Dermis blood vessel endothelial cell (primary cell): ENCODE data around the gene SELL. TPM values are rescaled to one million over a fixed set of nuclear protein-coding genes. Genes with fewer than 3 reads are reported as not detected.
A peak's percentile ranks its signal among the peaks of the same experiment; 100 is the strongest.
"Not testable (repeated sequence)": the region's sequence is repeated elsewhere in the genome, so short reads cannot be mapped to it uniquely, and the experiment has no call there.

Experiments used
- DNase-seq: peaks from one replicate; pipeline ENCODE4 v3.0.0; 2010
- total RNA-seq: library from RNA; depleted of rRNA; stranded (reverse); fragments of >200 nt; gene quantifications from 2 replicates; pipeline ENCODE4 v1.2.3, GENCODE V29; 2014

Gene SELL
- total RNA-seq, 1 donor from 2014 or later: 0.34 TPM

DNA sequence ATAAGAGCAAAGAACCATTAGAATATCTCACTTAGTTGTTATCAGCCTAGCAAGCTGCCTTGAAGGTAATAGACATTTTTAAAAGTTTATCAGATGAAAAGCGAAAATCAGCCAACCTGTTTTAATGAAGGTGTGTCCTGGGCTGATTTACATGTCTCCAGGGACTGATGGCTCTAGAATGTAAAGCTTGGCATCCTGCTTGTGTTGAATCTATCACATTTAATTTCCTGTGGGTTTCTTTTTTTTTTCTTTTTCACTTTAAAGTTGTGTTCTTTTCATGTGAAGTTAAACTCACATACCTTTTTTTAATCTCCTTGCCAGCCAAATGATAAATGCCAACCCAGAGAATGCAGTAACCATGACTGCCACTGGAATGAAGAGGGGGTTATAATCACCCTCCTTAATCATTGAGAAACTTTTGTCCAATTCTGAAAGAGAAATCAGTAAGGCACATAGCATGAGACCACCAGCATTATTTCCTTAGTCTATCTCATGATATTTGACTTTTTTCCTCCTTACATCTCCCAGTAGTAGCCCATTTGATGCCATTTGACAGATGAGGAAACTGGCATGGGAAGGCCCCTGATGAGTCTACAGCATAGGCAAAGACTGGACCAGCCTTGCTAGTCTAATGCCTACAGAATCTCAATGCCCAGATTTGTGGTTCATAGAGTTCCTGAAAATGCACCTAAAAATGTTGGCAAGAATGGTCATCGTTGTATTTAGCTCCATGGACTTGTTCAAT is 10.0 kb downstream of the SELL start:
- no peak for DNase-seq

DNA sequence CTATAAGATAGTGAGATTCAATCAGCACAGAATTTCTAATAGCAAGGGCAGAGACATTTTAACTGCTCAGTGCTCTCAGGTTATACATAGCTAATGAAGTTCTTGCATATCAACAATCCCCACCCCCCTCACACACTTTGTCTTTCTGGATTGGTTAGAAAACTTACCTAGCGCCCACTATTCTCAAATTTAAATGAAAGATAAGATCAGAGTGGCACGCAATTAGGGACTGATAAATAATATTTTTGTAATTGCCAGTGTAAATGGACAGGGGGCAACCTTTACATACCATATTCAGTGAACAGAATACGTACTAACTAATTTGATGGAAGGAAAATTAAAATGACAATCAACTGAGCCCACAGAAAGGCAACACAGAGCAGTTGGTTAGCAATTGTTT is 11.7 kb downstream of the SELL start:
- no peak for DNase-seq

DNA sequence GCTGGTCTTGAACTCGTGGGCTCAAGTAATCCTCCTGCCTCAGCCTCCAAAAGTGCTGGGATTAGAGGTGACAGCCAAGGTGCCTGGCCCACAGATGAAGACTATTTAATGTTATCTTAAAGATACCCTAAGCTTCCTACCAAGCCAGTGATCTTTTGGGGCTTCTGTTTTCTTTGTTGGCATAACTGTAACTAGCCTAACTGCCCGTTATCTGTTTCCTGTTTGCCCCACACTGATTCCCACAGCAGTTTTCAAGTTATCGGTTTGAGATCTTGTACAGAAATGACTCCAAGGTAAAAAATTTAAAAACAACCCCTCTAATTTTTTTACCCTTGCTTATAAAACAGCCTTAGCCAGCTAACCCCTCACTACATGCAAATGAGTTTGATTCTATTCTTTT is 12.4 kb downstream of the SELL start:
- no peak for DNase-seq

DNA sequence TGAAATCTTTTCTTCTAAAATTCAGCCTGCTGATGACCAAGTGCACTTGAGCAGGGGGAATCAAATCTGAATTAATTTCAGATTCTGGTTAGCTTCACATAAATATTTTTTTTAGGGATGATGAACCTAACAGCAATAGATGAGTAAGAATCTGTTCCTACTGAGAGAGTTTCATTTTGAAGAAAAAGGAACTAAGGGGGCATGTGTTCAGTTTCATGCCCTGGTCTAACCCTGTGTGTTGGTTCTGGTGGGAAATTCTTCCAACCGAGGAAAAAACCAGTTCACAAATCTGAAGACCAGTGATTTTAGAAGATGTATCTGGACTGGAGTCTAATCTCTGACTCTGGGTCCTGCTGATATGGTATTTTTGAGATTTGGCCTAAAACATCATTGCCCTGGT is 13.7 kb downstream of the SELL start:
- DNase-seq: no peak

DNA sequence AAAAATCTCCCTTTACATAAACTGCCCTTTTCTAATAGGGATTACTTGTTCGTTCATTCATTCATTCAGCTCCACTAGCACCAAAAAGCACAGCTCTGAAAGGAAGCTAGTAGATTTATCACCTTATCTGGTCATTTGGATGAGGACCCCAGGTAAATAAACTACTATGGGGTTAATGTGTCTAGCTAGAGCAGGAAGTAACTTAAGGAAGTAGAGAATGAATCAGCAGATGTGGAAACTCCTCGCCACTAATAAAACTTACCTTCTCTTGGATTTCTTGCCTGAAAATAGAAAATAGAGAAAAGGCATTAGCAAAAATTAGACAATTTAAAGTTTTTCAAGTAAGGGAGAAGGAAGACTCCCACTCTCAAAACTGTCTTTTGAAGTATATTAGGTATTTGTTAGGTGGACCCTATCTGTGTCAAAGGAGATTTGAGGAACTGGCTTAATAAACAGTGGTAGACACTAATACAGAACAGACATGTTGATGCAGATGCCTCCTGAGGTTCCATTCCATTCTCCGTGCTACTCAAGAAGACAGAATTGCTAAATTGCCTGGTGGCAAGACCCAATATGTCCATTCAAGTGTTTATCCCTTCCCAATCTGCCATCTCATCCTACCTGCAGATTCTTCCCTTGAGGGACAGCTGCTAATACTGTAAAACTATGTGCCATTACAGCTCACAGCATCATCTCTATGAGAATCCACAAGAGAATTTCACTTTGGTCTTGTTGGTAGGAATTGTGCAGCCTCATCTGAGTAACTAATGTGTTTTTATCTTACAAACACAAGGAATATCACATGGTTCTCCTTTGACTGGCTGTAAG is 14.9 kb downstream of the SELL start:
- no peak for DNase-seq

DNA sequence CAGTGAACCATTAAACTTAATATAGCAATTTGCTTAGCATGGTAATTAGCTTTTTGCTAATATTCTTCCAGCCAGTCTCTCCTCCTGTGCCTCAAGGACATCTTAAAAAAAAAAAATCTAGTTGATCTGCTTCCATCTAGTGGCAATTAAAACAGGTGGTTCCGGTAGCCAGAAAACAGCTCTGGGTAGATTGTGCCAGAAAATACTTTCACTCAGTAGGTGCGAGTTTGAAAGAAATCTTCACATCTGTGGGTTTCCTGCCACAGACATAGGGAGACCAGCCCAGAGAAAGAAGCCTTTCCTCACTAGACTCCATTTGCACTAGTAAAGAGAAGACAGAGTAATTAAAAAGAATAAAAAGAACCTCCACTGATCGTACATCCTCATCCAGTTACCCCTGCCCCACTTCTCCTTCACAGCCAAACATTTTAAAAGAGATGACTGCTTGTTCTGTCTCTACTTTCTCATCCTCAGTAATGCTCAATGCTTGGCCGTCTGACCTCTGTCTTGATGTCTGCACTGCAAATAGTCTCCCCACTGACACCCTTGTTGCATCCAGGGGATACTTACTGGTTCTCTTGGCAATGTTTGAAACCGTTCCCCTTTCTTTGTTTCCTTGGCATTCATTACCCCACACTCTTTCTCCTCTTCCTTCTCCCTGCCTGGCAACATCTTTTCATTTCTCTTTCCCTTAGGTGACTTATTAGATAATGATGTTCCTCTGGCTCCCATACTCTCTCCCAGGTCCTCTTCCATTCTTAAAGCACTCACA is 16.9 kb downstream of the SELL start:
- peak; percentile 37 for DNase-seq

DNA sequence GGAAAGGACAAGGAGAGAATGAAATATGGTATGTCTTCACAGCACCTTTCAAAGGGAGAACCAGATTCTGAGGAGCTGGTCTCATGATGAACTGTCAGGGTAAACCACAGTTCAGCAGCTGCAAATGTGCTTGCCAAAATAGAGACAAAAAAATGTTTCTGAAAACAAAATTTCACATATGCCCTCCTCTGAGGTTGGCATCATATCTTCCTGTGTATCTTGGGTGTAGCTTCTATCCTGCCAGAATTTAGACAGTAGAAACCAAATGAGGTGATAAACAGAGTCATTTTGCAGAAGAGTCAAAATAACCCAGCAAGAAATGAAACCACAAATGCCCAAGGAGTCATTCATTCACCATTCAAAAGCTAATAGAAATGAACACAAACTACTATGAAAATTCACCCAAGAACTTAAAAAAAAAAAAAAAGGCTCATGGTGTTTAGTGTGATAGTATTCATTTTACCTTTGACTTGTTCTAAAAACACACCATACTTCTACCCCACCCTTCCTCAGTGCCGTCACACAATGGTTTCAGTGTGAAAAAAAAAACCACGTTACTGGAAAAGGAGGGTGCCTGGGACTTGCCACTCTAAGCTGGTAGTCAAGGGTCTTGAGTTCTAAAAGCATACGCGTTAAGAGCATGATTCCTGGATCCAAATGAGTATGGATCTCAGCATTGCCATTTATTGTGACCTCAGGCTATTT is 18.5 kb downstream of the SELL start:
- no peak for DNase-seq

DNA sequence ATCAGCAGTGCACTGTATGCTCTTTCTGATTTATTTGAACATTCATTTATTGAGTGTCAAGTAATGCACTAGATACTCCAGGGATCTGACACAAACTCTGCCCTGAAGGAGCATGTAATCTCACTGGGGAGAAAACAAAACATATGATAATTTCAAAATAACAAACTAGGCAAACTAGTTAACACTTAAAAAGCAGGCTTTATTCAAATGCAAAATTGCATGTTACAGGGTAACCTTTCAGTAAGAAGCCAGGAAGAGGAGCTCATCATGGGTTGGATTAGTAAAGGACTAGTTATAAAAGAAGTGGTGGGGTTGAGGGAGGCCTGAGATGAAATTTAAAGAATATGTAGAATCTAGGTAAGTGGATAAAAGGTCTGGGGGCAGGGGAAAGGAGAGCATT is 20.9 kb downstream of the SELL start:
- no peak for DNase-seq

DNA sequence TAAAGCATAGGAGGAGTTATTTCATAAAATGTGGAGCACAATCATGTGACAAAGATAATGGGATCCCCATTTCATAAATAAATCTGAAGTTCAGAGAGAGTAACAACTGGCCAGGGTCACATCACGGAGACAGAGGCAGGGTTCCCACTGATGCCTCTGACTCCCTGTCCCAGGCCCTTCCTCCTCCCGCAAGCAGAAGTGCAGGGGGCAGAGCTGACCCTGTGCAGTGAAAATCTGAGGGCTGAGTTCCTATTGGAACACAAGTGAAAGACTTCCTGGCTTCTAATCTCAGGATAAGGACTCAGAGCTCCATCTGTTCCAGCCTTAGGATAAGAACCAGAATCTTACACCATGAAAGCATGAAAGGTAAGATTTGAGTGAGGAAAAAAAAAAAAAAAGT is 22.0 kb downstream of the SELL start:
- DNase-seq: no peak

DNA sequence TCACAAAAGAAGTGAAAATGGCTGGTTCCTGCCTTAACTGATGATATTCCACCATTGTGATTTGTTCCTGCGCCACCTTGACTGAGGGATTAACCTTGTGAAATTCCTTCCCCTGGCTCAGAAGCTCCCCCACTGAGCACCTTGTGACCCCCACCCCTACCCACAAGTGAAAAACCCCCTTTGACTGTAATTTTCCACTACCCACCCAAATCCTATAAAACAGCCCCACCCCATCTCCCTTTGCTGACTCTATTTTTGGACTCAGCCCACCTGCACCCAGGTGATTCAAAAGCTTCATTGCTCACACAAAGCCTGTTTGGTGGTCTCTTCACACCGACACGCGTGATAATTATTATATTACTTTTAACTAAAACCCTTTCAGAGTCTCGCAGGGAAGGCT is 23.0 kb downstream of the SELL start:
- not testable (repeated sequence) for DNase-seq

DNA sequence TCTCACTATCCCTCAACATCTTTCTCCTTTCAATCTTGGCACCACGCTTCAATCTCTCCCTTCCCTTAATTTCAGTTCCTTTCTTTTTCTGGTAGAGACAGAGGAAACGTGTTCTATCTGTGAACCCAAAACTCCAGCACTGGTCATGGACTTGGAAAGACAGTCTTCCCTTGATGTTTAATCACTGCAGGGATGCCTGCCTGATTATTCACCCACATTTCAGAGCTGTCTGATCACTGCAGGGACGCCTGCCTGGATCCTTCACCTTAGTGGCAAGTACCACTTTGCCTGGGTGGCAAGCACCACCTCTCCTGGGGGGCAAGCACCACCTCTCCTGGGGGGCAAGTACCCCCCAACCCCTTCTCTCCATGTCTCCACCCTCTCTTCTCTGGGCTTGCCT is 27.8 kb downstream of the SELL start:
- no peak for DNase-seq

DNA sequence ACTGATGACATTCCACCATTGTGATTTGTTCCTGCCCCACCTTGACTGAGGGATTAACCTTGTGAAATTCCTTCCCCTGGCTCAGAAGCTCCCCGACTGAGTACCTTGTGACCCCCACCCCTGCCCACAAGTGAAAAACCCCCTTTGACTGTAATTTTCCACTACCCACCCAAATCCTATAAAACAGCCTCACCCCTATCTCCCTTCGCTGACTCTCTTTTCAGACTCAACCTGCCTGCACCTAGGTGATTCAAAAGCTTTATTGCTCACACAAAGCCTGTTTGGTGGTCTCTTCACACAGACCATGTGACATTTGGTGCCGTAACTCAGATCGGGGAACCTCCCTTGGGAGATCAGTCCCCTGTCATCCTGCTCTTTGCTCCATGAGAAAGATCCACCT is 28.3 kb downstream of the SELL start:
- not testable (repeated sequence) for DNase-seq

DNA sequence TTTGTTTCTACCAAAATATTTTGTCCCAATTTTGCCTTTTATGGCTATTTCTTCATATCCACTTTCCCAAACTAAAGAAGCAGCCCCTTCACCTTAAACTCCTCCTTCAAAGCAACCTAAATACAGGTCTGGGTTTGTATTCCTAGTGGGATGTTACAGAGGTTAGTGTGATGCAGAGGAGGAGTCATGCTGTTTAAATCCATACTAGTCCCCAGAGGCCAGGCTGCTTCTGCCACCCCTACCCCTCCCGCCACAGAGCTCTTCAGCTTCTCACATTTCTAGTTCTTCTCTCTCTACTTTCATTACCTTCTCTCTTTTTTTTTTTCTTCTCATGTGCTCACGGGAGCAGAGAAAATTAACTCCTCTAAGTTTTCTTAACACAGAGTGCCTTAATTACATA is 29.3 kb downstream of the SELL start:
- DNase-seq: no peak

DNA sequence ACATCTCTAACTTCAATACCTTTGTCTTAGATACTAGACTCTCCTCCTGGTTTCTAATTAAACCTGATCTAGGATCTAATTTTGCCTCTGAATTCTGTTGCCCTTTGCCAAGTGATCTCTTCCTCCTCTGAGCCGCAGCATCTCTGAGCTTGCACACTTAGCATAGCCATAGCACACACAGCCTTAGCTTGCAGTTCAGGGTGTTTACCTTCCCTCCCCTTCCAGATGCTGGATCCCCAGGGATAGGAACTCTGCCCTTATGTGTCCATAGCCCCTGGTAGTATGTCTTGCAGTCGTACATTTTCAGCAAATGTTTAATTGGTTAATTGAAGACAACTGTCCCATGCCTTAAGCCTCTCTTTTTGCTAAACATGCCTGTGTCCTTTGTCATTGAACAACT is 30.3 kb downstream of the SELL start:
- DNase-seq: no peak

DNA sequence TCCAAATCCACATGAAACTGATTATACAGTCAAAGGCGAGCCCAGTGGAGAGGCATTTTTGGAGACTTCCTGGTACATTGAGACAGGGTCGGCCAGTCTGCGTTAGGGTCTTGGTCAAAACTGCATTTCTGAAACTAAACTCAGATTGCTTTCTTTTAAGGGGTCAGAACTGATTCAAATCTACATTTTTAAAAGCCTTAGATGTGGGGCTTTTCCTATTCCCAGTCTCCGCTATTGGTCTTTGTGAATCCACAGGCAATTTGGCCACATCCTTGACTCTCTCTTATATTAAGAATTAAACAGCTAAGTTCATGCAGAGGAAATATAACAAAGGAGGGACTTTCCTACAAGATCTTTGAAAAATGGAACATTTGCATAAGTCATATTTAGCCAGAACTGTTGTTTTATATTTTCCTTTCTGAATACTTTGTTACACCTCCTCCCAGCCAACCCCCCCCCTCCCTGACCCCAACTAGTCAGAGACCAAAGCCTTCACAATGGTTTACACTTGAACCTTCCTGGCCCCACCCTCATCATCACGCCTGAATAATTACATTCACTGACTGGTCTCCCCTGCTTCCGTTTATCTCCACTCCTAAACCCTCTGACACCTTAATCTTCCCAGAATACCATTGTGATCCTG is 30.9 kb downstream of the SELL start:
- no peak for DNase-seq

DNA sequence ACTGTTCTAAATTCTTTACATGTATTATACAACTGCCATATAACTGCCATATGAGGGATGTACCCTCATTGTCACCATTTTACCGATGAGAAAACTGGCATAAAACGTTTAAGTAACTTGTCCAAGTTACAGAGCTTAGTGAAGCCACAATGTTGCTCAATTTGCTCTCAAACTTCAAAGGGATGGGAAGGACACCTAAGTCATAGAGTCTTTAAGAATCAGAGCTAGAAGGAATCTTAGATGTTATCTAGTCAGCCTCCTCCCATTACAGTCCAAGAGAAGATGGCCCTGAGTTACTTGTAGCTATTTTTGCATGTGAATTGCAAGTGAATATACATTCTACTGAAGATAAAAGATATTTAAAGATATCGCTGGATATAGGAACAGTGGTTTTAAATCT is 31.7 kb downstream of the SELL start:
- no peak for DNase-seq

DNA sequence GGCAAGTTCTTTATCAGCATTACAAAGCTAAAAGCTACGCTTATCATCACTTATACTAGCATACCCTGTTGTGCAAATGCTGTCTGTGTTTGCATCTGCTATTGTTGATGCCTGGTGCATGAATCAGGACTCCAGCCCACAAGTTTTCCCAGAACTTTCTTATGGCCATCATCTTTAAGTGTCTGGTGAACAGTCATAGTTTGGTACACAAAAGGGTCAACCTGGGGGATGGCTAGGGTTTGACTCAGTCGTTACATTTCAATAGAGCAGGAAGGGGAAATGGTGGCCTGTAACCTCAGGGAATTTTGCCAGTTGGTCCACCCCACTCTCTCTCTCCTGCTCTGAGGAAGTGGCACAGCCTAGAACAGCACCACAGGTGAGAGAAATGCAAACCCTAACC is 35.4 kb downstream of the SELL start:
- DNase-seq: peak; percentile 88

DNA sequence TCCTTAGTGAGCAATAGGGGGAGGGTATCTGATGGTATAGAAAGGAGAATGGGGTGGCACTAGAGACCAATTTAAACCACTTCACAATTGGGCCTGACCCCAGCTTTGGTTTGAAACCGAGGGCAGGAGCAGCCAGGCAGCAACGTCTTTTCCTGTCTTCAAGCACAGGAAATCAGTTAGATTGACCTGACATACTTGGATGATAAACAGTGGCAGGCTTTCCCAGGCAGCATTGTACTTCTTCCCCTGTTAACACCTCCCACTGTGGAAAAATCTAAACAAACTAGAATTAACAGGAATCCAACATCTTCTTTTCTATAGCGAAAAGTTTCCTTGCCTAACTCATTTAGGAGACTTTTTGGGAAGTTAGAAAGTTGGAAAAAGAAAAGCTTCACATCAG is 40.6 kb downstream of the SELL start:
- peak; percentile 91 for DNase-seq

DNA sequence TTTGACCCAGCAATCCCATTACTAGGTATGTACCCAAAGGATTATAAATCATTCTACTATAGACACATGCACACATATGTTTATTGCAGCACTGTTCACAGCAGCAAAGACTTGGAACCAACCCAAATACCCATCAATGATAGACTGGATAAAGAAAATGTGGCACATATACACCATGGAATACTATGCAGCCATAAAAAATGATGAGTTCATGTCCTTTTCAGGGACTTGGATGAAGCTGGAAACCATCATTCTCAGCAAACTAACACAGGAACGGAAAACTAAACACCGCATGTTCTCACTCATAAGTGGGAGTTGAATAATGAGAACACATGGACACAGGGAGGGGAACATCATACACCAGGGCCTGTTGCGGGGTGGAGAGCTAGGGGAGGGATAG is 41.2 kb downstream of the SELL start:
- DNase-seq: not testable (repeated sequence)

DNA sequence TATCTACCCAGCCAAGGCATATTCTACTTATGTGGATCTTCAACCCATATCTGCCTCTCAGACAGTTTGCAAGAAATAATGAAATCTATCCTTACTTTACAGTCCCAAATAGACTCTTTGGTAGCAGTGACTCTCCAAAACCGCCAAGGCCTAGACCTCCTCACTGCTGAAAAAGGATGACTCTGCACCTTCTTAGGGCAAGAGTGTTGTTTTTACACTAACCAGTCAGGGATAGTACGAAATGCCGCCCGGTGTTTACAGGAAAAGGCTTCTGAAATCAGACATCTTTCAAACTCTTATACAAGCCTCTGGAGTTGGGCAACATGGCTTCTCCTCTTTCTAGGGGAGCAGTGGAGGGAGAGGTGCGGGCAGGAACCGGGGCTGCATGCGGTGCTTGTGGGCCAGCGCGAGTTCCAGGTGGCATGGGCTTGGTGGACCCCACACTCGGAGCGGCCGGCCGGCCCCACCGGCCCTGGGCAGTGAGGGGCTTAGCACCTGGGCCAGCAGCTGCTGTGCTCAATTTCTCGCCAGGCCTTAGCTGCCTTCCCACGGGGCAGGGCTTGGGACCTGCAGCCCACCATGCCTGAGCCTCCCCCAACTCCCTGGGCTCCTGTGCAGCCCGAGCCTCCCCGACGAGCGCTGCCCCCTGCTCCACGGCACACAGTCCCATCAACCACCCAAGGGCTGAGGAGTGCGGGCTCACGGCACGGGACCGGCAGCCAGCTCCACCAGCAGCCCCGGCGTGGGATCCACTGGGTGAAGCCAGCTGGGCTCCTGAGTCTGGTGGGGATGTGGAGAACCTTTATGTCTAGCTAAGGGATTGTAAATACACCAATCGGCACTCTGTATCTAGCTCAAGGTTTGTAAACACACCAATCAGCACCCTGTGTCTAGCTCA is 43.5 kb downstream of the SELL start:
- DNase-seq: not testable (repeated sequence)

DNA sequence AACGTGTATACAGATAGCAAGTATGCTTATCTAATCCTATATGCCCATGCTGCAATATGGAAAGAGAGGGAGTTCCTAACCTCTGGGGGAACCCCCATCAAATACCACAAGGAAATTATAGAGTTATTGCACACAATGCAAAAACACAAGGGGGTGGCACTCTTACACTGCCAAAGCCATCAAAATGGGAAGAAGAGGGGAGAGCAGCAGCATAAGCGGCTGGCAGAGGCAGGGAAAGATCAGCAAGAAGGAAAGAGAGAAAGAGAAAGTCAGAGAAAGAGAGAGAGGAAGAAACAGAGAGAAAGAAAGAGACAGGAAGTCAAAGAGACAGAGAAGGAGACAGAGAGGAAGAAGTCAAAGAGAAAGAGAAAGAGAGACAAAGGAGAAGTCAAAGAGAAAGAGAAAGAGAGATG is 44.2 kb downstream of the SELL start:
- not testable (repeated sequence) for DNase-seq
